Measurements from ENCODE around the gene TNC. TPM values are rescaled to one million over a fixed set of nuclear protein-coding genes. Genes with fewer than 3 reads are reported as not detected.
A peak's percentile ranks its signal among the peaks of the same experiment; 100 is the strongest.

Gene TNC
- polyA plus RNA-seq, 1 of the 3 experiments (the other 2 are of a cell fraction): 805 TPM

- Histone ChIP-seq H3K27ac (ENCODE audit: low read depth in 2 of 2, low read length in 1 of 2) (peak overlapping the region; percentile 69 to 82; a peak in 3 of 4 replicates), H3K79me2 (ENCODE audit: insufficient read depth) (no peaks in the 10 kb centered on the region), H3F3A (replicated peaks; ENCODE audit: insufficient read depth) (peaks cover 36% of the 10 kb centered on the region), H3K9me3 (no peaks in the 10 kb centered on the region), H3K4me1 (ENCODE audit: control insufficient read depth in 1 of 2, insufficient read depth in 2 of 2, low read depth in 1 of 2, low read length in 1 of 2) (peaks cover 0 to 31% of the 10 kb centered on the region in 2 experiments; a peak in 3 of 4 replicates), H3K36me3 (replicated peaks in 1 of 2; ENCODE audit: control insufficient read depth in 1 of 2, insufficient read depth in 2 of 2, low read length in 1 of 2) (no peaks in the 10 kb centered on the region), H3K27me3 (ENCODE audit: insufficient read depth) (no peaks in the 10 kb centered on the region), H3K9me2 (no peaks in the 10 kb centered on the region), H3K4me3 (ENCODE audit: low read depth in 2 of 2, low read length in 1 of 2) (no peak overlapping the region), H3K9ac (no peak overlapping the region), H3K4me2 (0 out of 2 replicates have a peak overlapping the region, but pooled peaks have one; percentile 65), H4K20me1 (ENCODE audit: insufficient read depth) (no peaks in the 10 kb centered on the region), H2AFZ (ENCODE audit: low read depth) (no peak overlapping the region)
- no peak for DNase-seq
- no peak for TF ChIP-seq ZBTB33 (IDR thresholded peaks at IDR 0.05; ENCODE audit: borderline replicate concordance, low read depth)
- no peak for TF ChIP-seq MEF2A (IDR thresholded peaks at IDR 0.05; ENCODE audit: borderline replicate concordance, low read depth)
- TF ChIP-seq USF2 (IDR thresholded peaks at IDR 0.05; ENCODE audit: borderline replicate concordance, low read depth, low read length): no peak
- no peak for TF ChIP-seq RCOR1 (IDR thresholded peaks at IDR 0.05; ENCODE audit: low read length)
- TF ChIP-seq CTCF (IDR thresholded peaks at IDR 0.05): no peak
- no peak for TF ChIP-seq CHD2 (IDR thresholded peaks at IDR 0.05; ENCODE audit: low read length, partially characterized antibody)
- no peak for TF ChIP-seq POLR2AphosphoS5 (IDR thresholded peaks at IDR 0.05; ENCODE audit: low read depth, low read length)
- no peak for TF ChIP-seq FOSL2 (IDR thresholded peaks at IDR 0.05; ENCODE audit: borderline replicate concordance, low read depth)
- TF ChIP-seq TEAD4 (IDR thresholded peaks at IDR 0.05; ENCODE audit: borderline replicate concordance, insufficient read depth): no peak
- POLR2A ChIA-PET: no interaction called here
- CTCF ChIA-PET: no interaction called here
Observed at GRCh38 chr9:115165233-115165632, 47.3 kb upstream of the TNC start.

- H3K9me2 ChIP-seq: no peaks in the 10 kb centered on the region
- H3F3A ChIP-seq (replicated peaks; ENCODE audit: insufficient read depth): peaks cover 32% of the 10 kb centered on the region
- no peaks in the 10 kb centered on the region for H3K27me3 ChIP-seq (ENCODE audit: insufficient read depth)
- H3K36me3 ChIP-seq (replicated peaks in 1 of 2; ENCODE audit: control insufficient read depth in 1 of 2, insufficient read depth in 2 of 2, low read length in 1 of 2): no peaks in the 10 kb centered on the region
- H4K20me1 ChIP-seq (ENCODE audit: insufficient read depth): no peaks in the 10 kb centered on the region
- ChIA-PET CTCF (no interaction called here), POLR2A (no interaction called here)
- H2AFZ ChIP-seq (ENCODE audit: low read depth): no peak overlapping the region
- peak overlapping the region; percentile 69 to 82; a peak in 3 of 4 replicates for H3K27ac ChIP-seq (ENCODE audit: low read depth in 2 of 2, low read length in 1 of 2)
- H3K4me3 ChIP-seq (ENCODE audit: low read depth in 2 of 2, low read length in 1 of 2): 0 out of 4 replicates have a peak overlapping the region, but pooled peaks of 1 of the 2 experiments have one; percentile 17
- 22% methylated on average over 3 of the region's 3 CpGs for WGBS (ENCODE audit: low lambda C conversion rate)
- H3K4me2 ChIP-seq: peak overlapping the region; percentile 65; the same call in 1 of the 2 replicates
- H3K4me1 ChIP-seq (ENCODE audit: control insufficient read depth in 1 of 2, insufficient read depth in 2 of 2, low read depth in 1 of 2, low read length in 1 of 2): peaks cover 0 to 31% of the 10 kb centered on the region in 2 experiments; a peak in 3 of 4 replicates
- no peaks in the 10 kb centered on the region for H3K79me2 ChIP-seq (ENCODE audit: insufficient read depth)
- DNase-seq: peak; percentile 15
- H3K9me3 ChIP-seq: no peaks in the 10 kb centered on the region
- H3K9ac ChIP-seq: no peak overlapping the region
- peak; percentile 62; the same call in 1 of the 2 replicates for TF ChIP-seq SIN3A (IDR thresholded peaks at IDR 0.05; ENCODE audit: borderline replicate concordance, low read depth, low read length)
- TF ChIP-seq GATA2 (CRISPR knock-in tag; IDR thresholded peaks at IDR 0.05): no peak
- TF ChIP-seq FOXJ3 (CRISPR knock-in tag; IDR thresholded peaks at IDR 0.05): no peak
- TF ChIP-seq IRF3 (IDR thresholded peaks at IDR 0.05; ENCODE audit: low read depth, low read length): no peak
- no peak for TF ChIP-seq RFX5 (IDR thresholded peaks at IDR 0.05; ENCODE audit: low read length)
- TF ChIP-seq ZBTB33 (IDR thresholded peaks at IDR 0.05; ENCODE audit: borderline replicate concordance, low read depth): peak; percentile 46; the same call in 1 of the 2 replicates
- peak; percentile 59; the same call in 1 of the 2 replicates for TF ChIP-seq RXRA (IDR thresholded peaks at IDR 0.05; ENCODE audit: borderline replicate concordance, low read depth)
- no peak for TF ChIP-seq EZH2phosphoT487 (IDR thresholded peaks at IDR 0.05; ENCODE audit: borderline replicate concordance, low read depth)
- TF ChIP-seq GABPA (IDR thresholded peaks at IDR 0.05; ENCODE audit: low read depth): no peak
Observed at GRCh38 chr9:115164511-115164974, 46.6 kb upstream of the TNC start.

Data from SK-N-SH (cell line).